Rectal smooth muscle tissue (tissue), 1 donor: ENCODE data around the gene HNRNPD.
"Not testable (repeated sequence)": the region's sequence is repeated elsewhere in the genome, so short reads cannot be mapped to it uniquely, and the experiment has no call there.

Source experiments
- H3K27ac ChIP-seq: one replicate; pipeline ENCODE4 v1.7.0; 2013; ENCODE audit warnings: low read depth, low read length, inconsistent platforms
- H3K27me3 ChIP-seq: one replicate; pipeline ENCODE4 v1.7.0; 2013; ENCODE audit warnings: low read length; ENCODE audit not compliant: control insufficient read depth, insufficient read depth
- H3K36me3 ChIP-seq: one replicate; pipeline ENCODE4 v1.7.0; 2013; ENCODE audit warnings: low read length; ENCODE audit not compliant: control insufficient read depth, insufficient read depth
- H3K4me1 ChIP-seq: one replicate; pipeline ENCODE4 v1.7.0; 2013; ENCODE audit warnings: low read length; ENCODE audit not compliant: control insufficient read depth, insufficient read depth
- H3K4me3 ChIP-seq: one replicate; pipeline ENCODE4 v1.7.0; 2013; ENCODE audit warnings: low read length
- H3K9ac ChIP-seq: one replicate; pipeline ENCODE4 v1.7.0; 2013; ENCODE audit warnings: low read length

HNRNPD gene

DNA sequence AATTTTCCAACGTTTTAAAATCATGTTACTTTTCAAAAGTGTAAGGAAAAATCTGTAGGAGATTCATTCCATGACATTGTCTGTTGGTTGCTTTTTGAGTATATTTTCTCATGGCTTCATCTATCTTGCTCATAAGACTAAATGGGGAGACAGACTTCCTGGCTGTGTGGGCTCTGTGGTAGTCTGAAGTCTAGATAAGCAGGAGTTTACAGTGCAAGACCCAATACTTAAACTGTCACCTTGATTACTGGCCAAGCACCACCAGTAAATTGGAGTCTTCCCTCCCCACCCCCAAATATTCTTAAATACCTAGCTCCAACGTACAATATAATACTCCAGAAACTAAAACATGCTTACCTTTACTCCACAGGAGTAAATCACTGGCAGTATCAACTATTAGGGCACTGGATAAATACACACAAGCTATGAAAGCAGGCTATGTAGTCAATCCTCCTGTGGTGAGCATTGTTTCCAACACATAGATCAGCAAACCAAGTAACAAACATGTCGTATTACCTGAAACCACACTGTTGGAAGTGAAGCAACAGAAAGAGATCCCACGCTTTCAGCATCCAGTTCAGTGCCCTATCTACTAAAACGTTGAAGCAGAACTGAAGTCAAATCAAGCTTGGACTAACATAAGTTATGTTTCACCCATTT is 6.2 kb downstream of the HNRNPD start:
- H3K4me1 ChIP-seq, result peaks cover 18% of the 10 kb centered on the region
- H3K36me3 ChIP-seq, result peaks cover 3% of the 10 kb centered on the region
- no peak overlapping the region for H3K27ac ChIP-seq
- no peak overlapping the region for H3K9ac ChIP-seq
- no peaks in the 10 kb centered on the region for H3K27me3 ChIP-seq
- peak overlapping the region; percentile 1 for H3K4me3 ChIP-seq

DNA sequence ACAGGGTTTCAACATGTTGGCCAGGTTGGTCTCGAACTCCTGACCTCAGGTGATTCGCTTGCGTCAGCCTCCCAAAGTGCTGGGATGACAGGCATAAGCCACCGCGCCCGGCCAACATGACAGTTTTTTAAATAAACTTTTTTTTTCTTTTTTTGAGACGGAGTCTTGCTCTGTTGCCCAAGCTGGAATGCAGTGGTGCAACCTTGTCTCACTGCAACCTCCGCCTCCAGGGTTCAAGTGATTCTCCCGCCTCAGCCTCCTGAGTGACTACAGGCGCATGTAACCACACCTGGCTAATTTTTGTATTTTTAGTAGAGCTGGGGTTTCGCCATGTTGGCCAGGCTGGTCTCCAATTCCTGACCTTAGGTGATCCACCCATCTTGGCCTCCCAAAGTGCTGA is 7.4 kb downstream of the HNRNPD start:
- H3K27me3 ChIP-seq, H3K36me3 ChIP-seq, H3K9ac ChIP-seq, H3K4me3 ChIP-seq, H3K27ac ChIP-seq: not testable (repeated sequence)
- peaks cover 18% of the 10 kb centered on the region for H3K4me1 ChIP-seq

GRCh38 chr4:82363896-82364487 is 9.8 kb downstream of the HNRNPD start:
- Histone ChIP-seq H3K4me3 (no peak overlapping the region), H3K4me1 (peaks cover 16% of the 10 kb centered on the region), H3K36me3 (no peaks in the 10 kb centered on the region), H3K27me3 (no peaks in the 10 kb centered on the region), H3K9ac (no peak overlapping the region), H3K27ac (no peak overlapping the region)

DNA sequence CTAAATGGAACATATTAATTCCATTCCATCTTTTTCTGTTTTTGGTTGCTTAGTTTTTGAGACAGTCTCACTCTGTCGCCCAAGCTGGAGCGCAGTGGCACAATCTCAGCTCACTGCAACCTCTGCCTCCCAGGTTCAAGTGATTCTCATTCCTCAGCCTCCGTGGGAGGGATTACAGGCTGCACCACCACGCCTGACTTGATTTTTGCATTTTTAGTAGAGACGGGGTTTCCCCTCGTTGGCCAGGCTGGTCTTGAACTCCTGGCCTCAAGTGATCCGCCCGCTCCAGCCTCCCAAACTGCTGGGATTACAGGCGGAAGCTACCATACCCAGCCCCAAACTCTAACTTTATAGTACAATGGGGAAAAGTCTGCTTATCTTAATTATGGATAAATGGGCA is 11.2 kb downstream of the HNRNPD start:
- Histone ChIP-seq H3K27ac (no peak overlapping the region), H3K9ac (no peak overlapping the region), H3K4me1 (peaks cover 11% of the 10 kb centered on the region), H3K4me3 (no peak overlapping the region), H3K27me3 (no peaks in the 10 kb centered on the region), H3K36me3 (no peaks in the 10 kb centered on the region)

- Histone ChIP-seq H3K4me3 (no peak overlapping the region), H3K4me1 (peaks cover 11% of the 10 kb centered on the region), H3K27me3 (no peaks in the 10 kb centered on the region), H3K36me3 (peaks cover 14% of the 10 kb centered on the region), H3K9ac (no peak overlapping the region), H3K27ac (no peak overlapping the region)
These were observed 13.3 kb downstream of the HNRNPD start for GRCh38 chr4:82360298-82361177.

DNA sequence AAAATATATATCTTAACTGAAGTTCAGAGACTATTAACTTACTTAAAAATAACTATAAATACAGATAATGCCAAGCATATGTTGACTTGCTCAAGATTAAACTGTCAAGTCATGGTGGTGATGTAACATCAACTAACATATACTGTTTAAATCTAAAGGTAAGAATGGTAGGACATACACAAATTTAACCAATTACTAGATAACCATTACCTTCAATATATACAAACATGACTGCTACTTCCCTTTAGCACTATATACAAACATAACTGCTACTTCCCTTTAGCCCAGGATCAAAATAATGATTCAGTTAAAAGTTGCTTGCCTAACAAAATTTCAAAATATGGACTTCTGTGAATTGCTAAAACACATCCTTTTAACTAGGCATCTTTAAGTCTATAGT is 14.9 kb downstream of the HNRNPD start:
- H3K27me3 ChIP-seq, result no peaks in the 10 kb centered on the region
- no peak overlapping the region for H3K4me3 ChIP-seq
- H3K9ac ChIP-seq, result no peak overlapping the region
- peak overlapping the region; percentile 27 for H3K27ac ChIP-seq
- H3K4me1 ChIP-seq, result peaks cover 8% of the 10 kb centered on the region
- H3K36me3 ChIP-seq, result peaks cover 20% of the 10 kb centered on the region

- Histone ChIP-seq H3K36me3 (peaks cover 20% of the 10 kb centered on the region), H3K9ac (no peak overlapping the region), H3K27me3 (no peaks in the 10 kb centered on the region), H3K4me1 (peaks cover 10% of the 10 kb centered on the region), H3K4me3 (no peak overlapping the region), H3K27ac (no peak overlapping the region)
These were observed 16.2 kb downstream of the HNRNPD start for GRCh38 chr4:82357640-82358039.

DNA sequence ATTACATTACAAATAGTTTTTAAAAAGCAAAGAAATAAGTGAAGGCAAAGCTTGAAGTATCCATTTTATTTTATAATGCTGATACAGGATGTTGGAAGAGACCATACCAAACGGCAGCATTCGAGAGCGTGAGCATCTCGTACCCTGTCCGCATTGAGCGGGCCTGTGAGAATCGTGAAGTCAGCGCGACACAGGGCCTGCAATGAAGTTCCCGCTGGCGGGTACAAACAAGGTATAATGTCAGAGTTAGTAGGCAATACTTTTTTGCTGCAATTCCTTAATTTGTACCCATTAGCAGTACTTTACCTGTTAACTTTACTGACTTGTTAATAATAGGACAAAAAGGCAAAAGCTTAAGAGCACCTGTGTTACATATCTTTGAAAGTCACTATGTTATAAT is 19.0 kb downstream of the HNRNPD start:
- no peak overlapping the region for H3K27ac ChIP-seq
- no peak overlapping the region for H3K9ac ChIP-seq
- H3K4me1 ChIP-seq, result peaks cover 5% of the 10 kb centered on the region
- H3K4me3 ChIP-seq, result no peak overlapping the region
- peaks cover 20% of the 10 kb centered on the region for H3K36me3 ChIP-seq
- no peaks in the 10 kb centered on the region for H3K27me3 ChIP-seq

- Histone ChIP-seq H3K9ac (no peak overlapping the region), H3K4me1 (peaks cover 2% of the 10 kb centered on the region), H3K27me3 (no peaks in the 10 kb centered on the region), H3K36me3 (peaks cover 23% of the 10 kb centered on the region), H3K27ac (no peak overlapping the region), H3K4me3 (no peak overlapping the region)
These were observed 20.9 kb downstream of the HNRNPD start for GRCh38 chr4:82352825-82353366.

DNA sequence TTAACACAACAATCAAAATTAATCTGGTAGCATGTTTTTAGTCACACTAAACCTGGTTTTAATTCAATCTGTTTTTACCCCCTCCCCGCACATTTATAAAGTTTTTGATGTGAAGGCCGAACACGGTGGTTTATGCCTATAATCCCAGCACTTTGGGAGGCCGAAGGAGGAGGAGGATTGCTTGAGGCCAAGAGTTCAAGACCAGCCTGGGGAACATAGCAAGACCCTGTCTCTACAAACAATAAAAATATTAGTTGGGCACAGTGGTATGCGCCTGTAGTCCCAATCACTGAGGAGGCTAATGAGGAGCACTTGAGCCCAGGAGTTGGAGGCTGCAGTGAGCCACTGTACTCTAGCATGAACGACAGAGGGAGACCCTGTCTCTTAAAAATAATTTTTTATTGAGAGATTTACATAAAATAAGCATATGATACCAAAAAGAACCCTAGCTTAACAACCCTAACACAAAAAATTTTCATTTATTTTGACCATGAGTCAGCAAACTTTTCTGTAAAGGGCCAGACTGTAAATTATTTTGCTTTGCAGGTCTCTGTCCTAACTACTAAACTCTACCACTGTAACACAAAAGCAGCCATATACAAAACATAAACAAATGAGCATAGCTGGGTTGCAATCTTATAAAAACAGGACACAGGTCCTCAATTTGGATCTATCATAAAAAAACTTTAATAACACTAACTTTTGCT is 21.5 kb downstream of the HNRNPD start:
- Histone ChIP-seq H3K4me1 (peaks cover 2% of the 10 kb centered on the region), H3K36me3 (peaks cover 23% of the 10 kb centered on the region), H3K4me3 (no peak overlapping the region), H3K27ac (no peak overlapping the region), H3K27me3 (no peaks in the 10 kb centered on the region), H3K9ac (no peak overlapping the region)

GRCh38 chr4:82346126-82346525 is 27.7 kb downstream of the HNRNPD start:
- Histone ChIP-seq H3K9ac (no peak overlapping the region), H3K27ac (no peak overlapping the region), H3K36me3 (peaks cover 2% of the 10 kb centered on the region), H3K4me3 (no peak overlapping the region), H3K27me3 (no peaks in the 10 kb centered on the region), H3K4me1 (no peaks in the 10 kb centered on the region)

DNA sequence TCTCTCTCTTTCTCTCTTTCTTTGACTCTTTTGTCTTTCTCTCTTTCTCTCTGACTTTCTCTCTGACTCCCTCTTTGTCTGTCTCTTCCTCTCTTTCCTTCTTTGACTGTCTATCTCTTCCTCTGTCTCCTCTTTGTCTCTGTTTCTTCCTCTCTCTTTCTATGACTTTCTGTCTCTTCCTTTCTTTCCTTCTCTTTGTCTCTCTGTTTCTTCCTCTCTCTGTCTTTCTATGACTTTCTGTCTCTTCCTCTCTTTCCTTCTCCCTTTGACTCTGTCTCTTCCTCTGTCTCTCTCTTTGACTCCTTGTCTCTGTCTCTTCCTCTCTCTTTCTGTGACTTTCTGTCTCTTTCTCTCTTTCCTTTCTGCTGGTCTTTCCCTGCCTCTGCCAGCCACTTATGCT is 38.7 kb downstream of the HNRNPD start:
- no peak overlapping the region for H3K4me3 ChIP-seq
- H3K36me3 ChIP-seq, result no peaks in the 10 kb centered on the region
- H3K27me3 ChIP-seq, result no peaks in the 10 kb centered on the region
- H3K27ac ChIP-seq, result no peak overlapping the region
- no peak overlapping the region for H3K9ac ChIP-seq
- H3K4me1 ChIP-seq, result no peaks in the 10 kb centered on the region
